CD8-positive, alpha-beta memory T cell (primary cell): ENCODE measurements around the gene SLIT1. TPM values are rescaled to one million over a fixed set of nuclear protein-coding genes. Genes with fewer than 3 reads are reported as not detected.

Experiments used
- CTCF ChIA-PET: fragments of 350-600 bp; sonication (Branson Sonifier 250); formaldehyde crosslinking; loops from one replicate; lab custom pipeline; 2021; ENCODE audit warnings: antibody characterized with exemption; lab: Charles Lee
- POLR2A ChIA-PET: fragments of 350-600 bp; sonication (Branson Sonifier 250); formaldehyde crosslinking; loops from one replicate; lab custom pipeline; 2021; ENCODE audit warnings: antibody characterized with exemption; lab: Charles Lee
- DNase-seq, 5 donors: peaks; one replicate each; pipeline versions ENCODE4 v3.0.0 to v3.0.0-alpha.2; 2020 to 2022; ENCODE audit warnings: mixed read lengths in 1 of 5
- H3K27ac ChIP-seq: one replicate; pipeline ENCODE4 v1.7.0; 2013; ENCODE audit warnings: low read depth, mild to moderate bottlenecking, low read length, moderate library complexity
- H3K27me3 ChIP-seq: 2 replicates; pipeline ENCODE4 v1.7.0; 2013; ENCODE audit warnings: low read length, mild to moderate bottlenecking; ENCODE audit not compliant: insufficient read depth, poor library complexity, severe bottlenecking
- H3K36me3 ChIP-seq: 2 replicates; pipeline ENCODE4 v1.7.0; 2013; ENCODE audit warnings: mild to moderate bottlenecking, low read length, moderate library complexity; ENCODE audit not compliant: insufficient read depth
- H3K4me1 ChIP-seq: 2 replicates; pipeline ENCODE4 v1.7.0; 2013; ENCODE audit warnings: mild to moderate bottlenecking, low read length, moderate library complexity; ENCODE audit not compliant: insufficient read depth
- H3K4me3 ChIP-seq: 2 replicates; pipeline ENCODE4 v1.7.0; 2013; ENCODE audit warnings: mild to moderate bottlenecking, low read length
- H3K9me3 ChIP-seq: 2 replicates; pipeline ENCODE4 v1.7.0; 2013; ENCODE audit warnings: mild to moderate bottlenecking, low read length
- H3K27ac Mint-ChIP-seq, 8 donors: one replicate each; pipeline ENCODE4 v1.8.0; 2020 to 2021; ENCODE audit warnings: mixed read lengths in 8 of 8, mild to moderate bottlenecking in 6 of 8, inconsistent platforms in 3 of 8, moderate library complexity in 3 of 8
- H3K27me3 Mint-ChIP-seq, 2 donors: one replicate each; pipeline ENCODE4 v1.8.0; 2020 to 2021; ENCODE audit warnings: mixed read lengths in 2 of 2, mild to moderate bottlenecking in 1 of 2, moderate library complexity in 1 of 2
- H3K36me3 Mint-ChIP-seq, 3 donors: one replicate each; pipeline ENCODE4 v1.8.0; 2020 to 2021; ENCODE audit warnings: mixed read lengths in 3 of 3, inconsistent platforms in 1 of 3, mild to moderate bottlenecking in 1 of 3
- H3K4me1 Mint-ChIP-seq, 3 donors: one replicate each; pipeline ENCODE4 v1.8.0; 2020 to 2021; ENCODE audit warnings: mixed read lengths in 3 of 3, inconsistent platforms in 1 of 3, mild to moderate bottlenecking in 1 of 3
- H3K4me3 Mint-ChIP-seq, 7 donors: one replicate each; pipeline ENCODE4 v1.8.0; 2020 to 2021; ENCODE audit warnings: mixed read lengths in 7 of 7, mild to moderate bottlenecking in 6 of 7, moderate library complexity in 4 of 7, inconsistent platforms in 2 of 7
- H3K9me3 Mint-ChIP-seq, 5 donors: one replicate each; pipeline ENCODE4 v1.8.0; 2020 to 2022; ENCODE audit warnings: mixed read lengths in 5 of 5, mild to moderate bottlenecking in 3 of 5, moderate library complexity in 2 of 5, inconsistent platforms in 1 of 5
- polyA plus RNA-seq: library from polyadenylated mRNA; unstranded; fragments of 300-500 nt; fragmentation: Illumina TruSeq; gene quantifications from one replicate; pipeline ENCODE4 v1.2.3, GENCODE V29; 2021
- total RNA-seq, 2 experiments: library from RNA; stranded (reverse); gene quantifications; one replicate each; pipeline ENCODE4 v1.2.3, GENCODE V29; 2021

SLIT1 gene
- total and polyA plus RNA-seq, 3 experiments from 2014 or later = 0.06 to 0.20 TPM; not detected in 1

- Mint-ChIP-seq H3K27ac (no peak overlapping the region), H3K4me1 (peaks cover 21 to 22% (median 21%) of the 10 kb centered on the region in 3 donors), H3K36me3 (no peaks in the 10 kb centered on the region), H3K27me3 (peaks cover 6 to 13% of the 10 kb centered on the region in 2 donors), H3K9me3 (no peaks in the 10 kb centered on the region), H3K4me3 (no peak overlapping the region)
- no peaks in the 10 kb centered on the region for H3K36me3 ChIP-seq
- ChIA-PET CTCF (interaction anchor here (1.2 kb wide), 1 partner anchor 8 kb away, joined by 3 read pairs; no protein-coding TSS in a partner anchor), POLR2A (no interaction called here)
- no peaks in the 10 kb centered on the region for H3K27me3 ChIP-seq
- no peaks in the 10 kb centered on the region for H3K9me3 ChIP-seq
- no peaks in the 10 kb centered on the region for H3K4me1 ChIP-seq
- no peak for DNase-seq
- no peak overlapping the region for H3K4me3 ChIP-seq
- H3K27ac ChIP-seq = no peak overlapping the region
These were observed 74.1 kb downstream of the SLIT1 start for GRCh38 chr10:97111615-97112014.

GRCh38 chr10:97109547-97109946 lies 76.2 kb downstream of the SLIT1 start:
- H3K4me3 Mint-ChIP-seq = no peak overlapping the region
- POLR2A ChIA-PET = no interaction called here
- H3K4me1 ChIP-seq = no peaks in the 10 kb centered on the region
- H3K36me3 ChIP-seq = no peaks in the 10 kb centered on the region
- no peak for DNase-seq
- H3K27me3 ChIP-seq = no peaks in the 10 kb centered on the region
- CTCF ChIA-PET = interaction anchor here (1.0 kb wide), 1 partner anchor 37 kb away, joined by 3 read pairs; no protein-coding TSS in a partner anchor
- H3K4me1 Mint-ChIP-seq = peaks cover 21 to 23% (median 22%) of the 10 kb centered on the region in 3 donors
- no peaks in the 10 kb centered on the region for H3K9me3 ChIP-seq
- H3K27ac ChIP-seq = no peak overlapping the region
- no peak overlapping the region for H3K4me3 ChIP-seq
- H3K27ac Mint-ChIP-seq = no peak overlapping the region
- H3K36me3 Mint-ChIP-seq = no peaks in the 10 kb centered on the region
- peaks cover 5 to 13% of the 10 kb centered on the region in 2 donors for H3K27me3 Mint-ChIP-seq
- no peaks in the 10 kb centered on the region for H3K9me3 Mint-ChIP-seq

GRCh38 chr10:97107551-97107950 lies 78.2 kb downstream of the SLIT1 start:
- Histone ChIP-seq H3K27me3 (no peaks in the 10 kb centered on the region), H3K27ac (no peak overlapping the region), H3K4me1 (no peaks in the 10 kb centered on the region), H3K36me3 (no peaks in the 10 kb centered on the region), H3K9me3 (no peaks in the 10 kb centered on the region), H3K4me3 (no peak overlapping the region)
- CTCF ChIA-PET = interaction anchor here (1.0 to 1.2 kb wide), 2 partner anchors 10 to 103 kb away, joined by 4 to 5 read pairs; no protein-coding TSS in a partner anchor
- no peaks in the 10 kb centered on the region for H3K9me3 Mint-ChIP-seq
- peaks cover 21 to 23% (median 22%) of the 10 kb centered on the region in 3 donors for H3K4me1 Mint-ChIP-seq
- H3K27me3 Mint-ChIP-seq = peaks cover 5 to 13% of the 10 kb centered on the region in 2 donors
- H3K36me3 Mint-ChIP-seq = no peaks in the 10 kb centered on the region
- H3K4me3 Mint-ChIP-seq = peak overlapping the region in 1 of 7 donors; percentile 32
- POLR2A ChIA-PET = interaction anchor here (0.6 kb wide), 1 partner anchor 130 kb away, joined by 3 read pairs; no protein-coding TSS in a partner anchor
- no peak for DNase-seq
- H3K27ac Mint-ChIP-seq = no peak overlapping the region

GRCh38 chr10:97106207-97106606 lies 79.6 kb downstream of the SLIT1 start:
- Histone ChIP-seq H3K9me3 (no peaks in the 10 kb centered on the region), H3K36me3 (no peaks in the 10 kb centered on the region), H3K27me3 (no peaks in the 10 kb centered on the region), H3K27ac (no peak overlapping the region), H3K4me3 (no peak overlapping the region), H3K4me1 (no peaks in the 10 kb centered on the region)
- no peak overlapping the region for H3K4me3 Mint-ChIP-seq
- no peak overlapping the region for H3K27ac Mint-ChIP-seq
- ChIA-PET CTCF (interaction anchor here (1.1 to 1.2 kb wide), 2 partner anchors 11 kb away, joined by 3 to 5 read pairs; no protein-coding TSS in a partner anchor), POLR2A (no interaction called here)
- no peaks in the 10 kb centered on the region for H3K9me3 Mint-ChIP-seq
- DNase-seq = no peak
- peaks cover 21 to 23% (median 22%) of the 10 kb centered on the region in 3 donors for H3K4me1 Mint-ChIP-seq
- no peaks in the 10 kb centered on the region for H3K36me3 Mint-ChIP-seq
- H3K27me3 Mint-ChIP-seq = peaks cover 1 to 8% of the 10 kb centered on the region in 2 donors

GRCh38 chr10:97105303-97105702 lies 80.5 kb downstream of the SLIT1 start:
- Mint-ChIP-seq H3K36me3 (no peaks in the 10 kb centered on the region), H3K4me1 (peaks cover 21 to 23% (median 22%) of the 10 kb centered on the region in 3 donors), H3K27me3 (peaks cover 1 to 8% of the 10 kb centered on the region in 2 donors), H3K4me3 (no peak overlapping the region), H3K27ac (no peak overlapping the region), H3K9me3 (no peaks in the 10 kb centered on the region)
- Histone ChIP-seq H3K4me1 (no peaks in the 10 kb centered on the region), H3K27ac (no peak overlapping the region), H3K36me3 (no peaks in the 10 kb centered on the region), H3K9me3 (no peaks in the 10 kb centered on the region), H3K4me3 (no peak overlapping the region), H3K27me3 (no peaks in the 10 kb centered on the region)
- ChIA-PET POLR2A (no interaction called here), CTCF (no interaction called here)
- no peak for DNase-seq

GRCh38 chr10:97103316-97104080 lies 82.3 kb downstream of the SLIT1 start:
- H3K9me3 Mint-ChIP-seq = no peaks in the 10 kb centered on the region
- H3K36me3 Mint-ChIP-seq = no peaks in the 10 kb centered on the region
- no peak for DNase-seq
- no peaks in the 10 kb centered on the region for H3K9me3 ChIP-seq
- no peak overlapping the region for H3K4me3 Mint-ChIP-seq
- no peak overlapping the region for H3K27ac ChIP-seq
- peaks cover 0 to 1% of the 10 kb centered on the region in 2 donors for H3K27me3 Mint-ChIP-seq
- peak overlapping the region in 2 of 8 donors; percentile 51 to 73 for H3K27ac Mint-ChIP-seq
- no peaks in the 10 kb centered on the region for H3K4me1 ChIP-seq
- H3K4me1 Mint-ChIP-seq = peaks cover 14 to 15% (median 14%) of the 10 kb centered on the region in 3 donors
- no peaks in the 10 kb centered on the region for H3K27me3 ChIP-seq
- H3K4me3 ChIP-seq = no peak overlapping the region
- H3K36me3 ChIP-seq = no peaks in the 10 kb centered on the region
- ChIA-PET POLR2A (no interaction called here), CTCF (interaction anchor here (1.8 kb wide), 1 partner anchor 14 kb away, joined by 5 read pairs; no protein-coding TSS in a partner anchor)

- ChIA-PET CTCF (interaction anchor here (1.1 to 1.8 kb wide), 2 partner anchors 15 to 25 kb away, joined by 4 to 5 read pairs; no protein-coding TSS in a partner anchor), POLR2A (no interaction called here)
- H3K4me3 Mint-ChIP-seq = no peak overlapping the region
These were observed 83.3 kb downstream of the SLIT1 start for GRCh38 chr10:97102441-97102840.

More at GRCh38 chr10:97102441-97102840, 83.3 kb downstream of the SLIT1 start:
- no peaks in the 10 kb centered on the region for H3K4me1 ChIP-seq
- no peak overlapping the region for H3K4me3 ChIP-seq
- no peaks in the 10 kb centered on the region for H3K9me3 ChIP-seq
- H3K36me3 ChIP-seq = no peaks in the 10 kb centered on the region
- Mint-ChIP-seq H3K9me3 (no peaks in the 10 kb centered on the region), H3K27ac (no peak overlapping the region), H3K36me3 (no peaks in the 10 kb centered on the region), H3K4me1 (peaks cover 9 to 15% (median 14%) of the 10 kb centered on the region in 3 donors), H3K27me3 (no peaks in the 10 kb centered on the region)
- no peaks in the 10 kb centered on the region for H3K27me3 ChIP-seq
- no peak overlapping the region for H3K27ac ChIP-seq
- no peak for DNase-seq
